Nephron progenitor cell (in vitro differentiated cells): Measurements from ENCODE around the gene SIK3.

Source experiments
- DNase-seq: peaks from one replicate; pipeline ENCODE4 v3.0.0; 2021
- H3K27ac Mint-ChIP-seq: 2 replicates; pipeline ENCODE4 v1.8.0; 2021; ENCODE audit warnings: mild to moderate bottlenecking, moderate library complexity, mixed read lengths
- H3K27me3 Mint-ChIP-seq: 2 replicates; pipeline ENCODE4 v1.8.0; 2021; ENCODE audit warnings: mild to moderate bottlenecking, low read depth, mixed read lengths; ENCODE audit not compliant: poor library complexity
- H3K36me3 Mint-ChIP-seq: 2 replicates; pipeline ENCODE4 v1.8.0; 2021; ENCODE audit warnings: low read depth, mixed read lengths
- H3K4me1 Mint-ChIP-seq: 2 replicates; pipeline ENCODE4 v1.8.0; 2021; ENCODE audit warnings: mixed read lengths
- H3K4me3 Mint-ChIP-seq: 2 replicates; pipeline ENCODE4 v1.8.0; 2021; ENCODE audit warnings: mild to moderate bottlenecking, moderate library complexity, mixed read lengths
- H3K9me3 Mint-ChIP-seq: 2 replicates; pipeline ENCODE4 v1.8.0; 2021; ENCODE audit warnings: mild to moderate bottlenecking, moderate library complexity, mixed read lengths
- CTCF ChIP-seq: fragments of 200-600 bp; sonication (generic); IDR thresholded peaks from 2 replicates; pipeline ENCODE4 v1.5.0; 2021; ENCODE audit warnings: antibody characterized with exemption

Gene SIK3

GRCh38 chr11:117068303-117068860, 29.8 kb downstream of the SIK3 start:
- TF ChIP-seq CTCF, result no peak
- Mint-ChIP-seq H3K27me3 (no peaks in the 10 kb centered on the region), H3K36me3 (peaks cover 17% of the 10 kb centered on the region), H3K4me1 (peaks cover 27% of the 10 kb centered on the region), H3K4me3 (no peak overlapping the region), H3K27ac (no peak overlapping the region), H3K9me3 (no peaks in the 10 kb centered on the region)
- no peak for DNase-seq

GRCh38 chr11:117066959-117067358, 31.3 kb downstream of the SIK3 start:
- no peak overlapping the region for H3K4me3 Mint-ChIP-seq
- H3K27me3 Mint-ChIP-seq, result no peaks in the 10 kb centered on the region
- no peak overlapping the region for H3K27ac Mint-ChIP-seq
- peaks cover 41% of the 10 kb centered on the region for H3K4me1 Mint-ChIP-seq
- no peak for DNase-seq
- TF ChIP-seq CTCF, result no peak
- H3K36me3 Mint-ChIP-seq, result peaks cover 17% of the 10 kb centered on the region
- no peaks in the 10 kb centered on the region for H3K9me3 Mint-ChIP-seq

- H3K36me3 Mint-ChIP-seq, result peaks cover 16% of the 10 kb centered on the region
- DNase-seq, result no peak
- TF ChIP-seq CTCF, result no peak
- no peaks in the 10 kb centered on the region for H3K9me3 Mint-ChIP-seq
- no peaks in the 10 kb centered on the region for H3K27me3 Mint-ChIP-seq
- peaks cover 28% of the 10 kb centered on the region for H3K4me1 Mint-ChIP-seq
- peak overlapping the region; percentile 36 for H3K27ac Mint-ChIP-seq
- H3K4me3 Mint-ChIP-seq, result no peak overlapping the region
Measured at GRCh38 chr11:117064275-117064674, 34.0 kb downstream of the SIK3 start.

- no peak for DNase-seq
- Mint-ChIP-seq H3K36me3 (peaks cover 16% of the 10 kb centered on the region), H3K4me1 (peaks cover 37% of the 10 kb centered on the region), H3K4me3 (no peak overlapping the region), H3K9me3 (no peaks in the 10 kb centered on the region), H3K27ac (no peak overlapping the region), H3K27me3 (no peaks in the 10 kb centered on the region)
- TF ChIP-seq CTCF, result no peak
Measured at GRCh38 chr11:117062498-117062897, 35.7 kb downstream of the SIK3 start.

- H3K9me3 Mint-ChIP-seq, result no peaks in the 10 kb centered on the region
- H3K4me3 Mint-ChIP-seq, result no peak overlapping the region
- no peak overlapping the region for H3K27ac Mint-ChIP-seq
- no peak for DNase-seq
- H3K4me1 Mint-ChIP-seq, result peaks cover 37% of the 10 kb centered on the region
- TF ChIP-seq CTCF, result no peak
- H3K36me3 Mint-ChIP-seq, result peaks cover 13% of the 10 kb centered on the region
- no peaks in the 10 kb centered on the region for H3K27me3 Mint-ChIP-seq
Measured at GRCh38 chr11:117061256-117061655, 37.0 kb downstream of the SIK3 start.

GRCh38 chr11:117059611-117060148, 38.5 kb downstream of the SIK3 start:
- no peak for TF ChIP-seq CTCF
- Mint-ChIP-seq H3K27ac (no peak overlapping the region), H3K36me3 (peaks cover 9% of the 10 kb centered on the region), H3K9me3 (no peaks in the 10 kb centered on the region), H3K4me3 (no peak overlapping the region), H3K4me1 (peaks cover 37% of the 10 kb centered on the region), H3K27me3 (no peaks in the 10 kb centered on the region)
- no peak for DNase-seq
